Endothelial cell of umbilical vein (primary cell): ENCODE data around the gene ATP6V1B1. TPM values are rescaled to one million over a fixed set of nuclear protein-coding genes. Genes with fewer than 3 reads are reported as not detected.

Experiments
- BruUV-seq: library from RNA; stranded (reverse); fragments of 400-500 nt; replicated peaks from 2 replicates; lab custom pipeline; 2021; lab: Mats Ljungman, UMichigan
- CTCF ChIA-PET: fragments of 300-600, 350-600 bp; sonication (Branson Sonifier 250); formaldehyde crosslinking; loops from one replicate; lab custom pipeline; 2021; ENCODE audit warnings: antibody characterized with exemption, inconsistent platforms; lab: Charles Lee
- POLR2A ChIA-PET: fragments of 300-600, 350-600 bp; sonication (Branson Sonifier 250); formaldehyde crosslinking; loops from one replicate; lab custom pipeline; 2021; ENCODE audit warnings: antibody characterized with exemption, inconsistent platforms; lab: Charles Lee
- DNase-seq: peaks from one replicate; pipeline ENCODE4 v3.0.0-alpha.2; 2011; ENCODE audit warnings: low read depth, low spot score
- FAIRE-seq: peaks from 2 replicates; lab custom pipeline; 2011; peaks lifted over from hg19 to GRCh38; lab: Jason Lieb, UNC
- H2AFZ ChIP-seq: 2 replicates; pipeline ENCODE4 v1.6.0; 2012; ENCODE audit warnings: low read depth, low read length, control low read depth, inconsistent platforms
- H3K27ac ChIP-seq: 2 replicates; pipeline ENCODE4 v1.5.1; 2011; ENCODE audit warnings: low read depth, mild to moderate bottlenecking, control low read depth, low read length, moderate library complexity; ENCODE audit not compliant: insufficient read depth
- H3K27me3 ChIP-seq, 2 experiments: 2 replicates each; pipeline versions ENCODE4 v1.6.0 to v1.6.1; 2011; ENCODE audit warnings: low read length in 2 of 2, mixed read lengths in 1 of 2; ENCODE audit not compliant: control insufficient read depth in 2 of 2, insufficient read depth in 2 of 2
- H3K36me3 ChIP-seq, 2 experiments: 2 replicates in 1 of 2; 3 replicates in 1 of 2; pipeline ENCODE4 v1.5.1; 2011; ENCODE audit warnings: low read length in 2 of 2, mild to moderate bottlenecking in 1 of 2, moderate library complexity in 1 of 2; ENCODE audit not compliant: control insufficient read depth in 2 of 2, insufficient read depth in 2 of 2; ENCODE audit errors: extremely low read depth in 1 of 2
- H3K4me1 ChIP-seq: 3 replicates; pipeline ENCODE4 v1.5.1; 2011; ENCODE audit warnings: mild to moderate bottlenecking, low read length; ENCODE audit not compliant: control insufficient read depth, insufficient read depth; ENCODE audit errors: extremely low read depth
- H3K4me2 ChIP-seq: 2 replicates; pipeline ENCODE4 v1.6.1; 2011; ENCODE audit warnings: low read length, control low read depth, mixed read lengths; ENCODE audit not compliant: insufficient read depth
- H3K4me3 ChIP-seq, 3 experiments: fragments of 200-600 bp in 1 of 3; sonication (generic), shearing (Covaris generic) in 1 of 3; replicated peaks in 1 of 3; 2 replicates each; pipeline ENCODE4 v1.5.1; 2011 to 2016; ENCODE audit warnings: control low read depth in 3 of 3, low read length in 3 of 3, mild to moderate bottlenecking in 2 of 3, inconsistent platforms in 1 of 3, low read depth in 1 of 3, moderate library complexity in 1 of 3; ENCODE audit not compliant: insufficient read depth in 1 of 3
- H3K79me2 ChIP-seq: 2 replicates; pipeline ENCODE4 v1.6.0; 2012; ENCODE audit warnings: low read length, inconsistent platforms; ENCODE audit not compliant: control insufficient read depth, insufficient read depth
- H3K9ac ChIP-seq: replicated peaks from 2 replicates; pipeline ENCODE3; 2011; ENCODE audit warnings: low read length, control low read depth; ENCODE audit not compliant: insufficient read depth; ENCODE audit errors: extremely low read depth
- H3K9me1 ChIP-seq: replicated peaks from 3 replicates; pipeline ENCODE4 v1.6.0; 2011; ENCODE audit warnings: mild to moderate bottlenecking, low read length; ENCODE audit not compliant: control insufficient read depth, insufficient read depth; ENCODE audit errors: extremely low read depth
- H3K9me3 ChIP-seq: replicated peaks from 2 replicates; pipeline ENCODE4 v1.5.1; 2012; ENCODE audit warnings: low read length, inconsistent platforms; ENCODE audit not compliant: control insufficient read depth, insufficient read depth
- H4K20me1 ChIP-seq: replicated peaks from 2 replicates; pipeline ENCODE3; 2011; ENCODE audit warnings: mild to moderate bottlenecking, low read length; ENCODE audit not compliant: control insufficient read depth, insufficient read depth; ENCODE audit errors: extremely low read depth
- EZH2 ChIP-seq: IDR thresholded peaks from 2 replicates; pipeline ENCODE4 v1.6.1; 2012; ENCODE audit warnings: borderline replicate concordance, low read depth, mild to moderate bottlenecking, moderate library complexity, low read length, inconsistent platforms; ENCODE audit not compliant: severe bottlenecking
- FOS ChIP-seq: IDR thresholded peaks from 2 replicates; pipeline ENCODE4 v1.6.1; 2011; ENCODE audit warnings: mild to moderate bottlenecking, low read length, moderate library complexity, borderline replicate concordance; ENCODE audit not compliant: insufficient read depth
- GATA2 ChIP-seq: IDR thresholded peaks from 2 replicates; pipeline ENCODE4 v1.7.0; 2011; ENCODE audit warnings: low read depth, mild to moderate bottlenecking, moderate library complexity, mixed read lengths, low read length; ENCODE audit not compliant: insufficient read length, insufficient read depth
- JUN ChIP-seq: IDR thresholded peaks from 2 replicates; pipeline ENCODE4 v1.6.1; 2011; ENCODE audit warnings: borderline replicate concordance, low read depth; ENCODE audit not compliant: insufficient read length, insufficient read depth
- MYC ChIP-seq: IDR thresholded peaks from one replicate; pipeline ENCODE4 v1.6.1; 2011; ENCODE audit warnings: mild to moderate bottlenecking, low read depth, low read length
- POLR2A ChIP-seq: IDR thresholded peaks from 2 replicates; pipeline ENCODE4 v1.6.1; 2012; ENCODE audit warnings: low read depth, mild to moderate bottlenecking, control low read depth, low read length
- POLR2AphosphoS5 ChIP-seq: IDR thresholded peaks from 2 replicates; pipeline ENCODE4 v1.6.1; 2012; ENCODE audit warnings: low read depth, mild to moderate bottlenecking, control low read depth, low read length, moderate library complexity; ENCODE audit not compliant: insufficient read depth
- dilution Hi-C: fragments of 300-500 bp; cut with MboI; formaldehyde crosslinking; loops from one replicate; pipeline ENCODE4 v1.15.0; 2019; ENCODE audit warnings: low sequenced_read_pairs; ENCODE audit not compliant: extremely low pct_ligation_motif_present
- intact Hi-C: fragments of 100-400 bp; cut with micrococcal nuclease; formaldehyde crosslinking; loops from one replicate; pipeline ENCODE4 v1.10.0; 2022
- polyA plus RNA-seq, 4 experiments: library from polyadenylated mRNA; depleted of rRNA in 3 of 4; stranded (reverse) in 3 of 4; unstranded in 1 of 4; fragments of >200 nt; gene quantifications; 2 replicates each; pipeline versions ENCODE4 v1.2.1 to v1.2.3, GENCODE V29; 2011 to 2012; ENCODE audit warnings: missing spikeins in 1 of 4
- total RNA-seq: library from RNA; stranded (reverse); gene quantifications from 2 replicates; pipeline ENCODE4 v1.2.3, GENCODE V29; 2021
- TF ChIP-seq, protein P1 (sequence below): IDR thresholded peaks from 2 replicates; pipeline ENCODE4 v1.6.1; 2011; ENCODE audit not compliant: insufficient read depth, insufficient read length
- TF ChIP-seq, protein P2 (sequence below), 2 donors: IDR thresholded peaks; 1 replicate in 1 of 2; 2 replicates in 1 of 2; pipeline ENCODE4 v1.5.1; 2011; ENCODE audit warnings: low read length in 2 of 2, mild to moderate bottlenecking in 2 of 2, moderate library complexity in 2 of 2, control low read depth in 1 of 2, inconsistent platforms in 1 of 2, low read depth in 1 of 2; ENCODE audit not compliant: insufficient read depth in 1 of 2; ENCODE audit errors: extremely low read depth in 1 of 2

ATP6V1B1 gene
- total and polyA plus RNA-seq, 2 donors (not counting 3 experiments of a cell fraction or from before 2014, with no cell fraction given) = 0.77 TPM; not detected in 1

DNA sequence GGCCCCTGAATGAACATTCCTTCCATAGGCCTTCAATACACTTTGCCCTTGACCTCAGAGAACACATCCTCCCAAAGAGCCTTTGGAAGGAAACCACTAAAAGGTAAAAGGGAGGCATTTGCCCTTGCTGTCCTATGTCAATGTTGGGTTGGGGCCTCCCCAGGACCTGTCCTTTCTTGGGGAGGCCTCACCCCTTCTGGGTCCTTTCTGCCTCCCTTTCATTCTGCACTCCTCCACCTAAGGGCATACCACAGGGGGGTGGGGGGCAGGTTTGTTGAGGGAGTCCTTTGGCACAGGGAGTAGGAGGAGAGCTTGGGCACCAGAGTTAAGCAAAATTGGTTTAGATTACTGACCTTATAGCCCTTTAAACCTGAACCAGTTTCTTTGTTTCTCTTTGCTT, 32.5 kb upstream of the ATP6V1B1 start:
- H3K27ac ChIP-seq = no peak overlapping the region
- H3K79me2 ChIP-seq = no peaks in the 10 kb centered on the region
- H3K9ac ChIP-seq = no peak overlapping the region
- dilution Hi-C loops (no loop called here), intact Hi-C loops (no loop called here)
- BruUV-seq = no TSS peak
- H3K4me2 ChIP-seq = no peak overlapping the region
- ChIA-PET POLR2A (no interaction called here), CTCF (no interaction called here)
- no peaks in the 10 kb centered on the region for H3K36me3 ChIP-seq
- no peaks in the 10 kb centered on the region for H3K9me3 ChIP-seq
- no peaks in the 10 kb centered on the region for H4K20me1 ChIP-seq
- H3K4me1 ChIP-seq = peaks cover 7% of the 10 kb centered on the region
- DNase-seq (no peak), FAIRE-seq (no peak)
- no peaks in the 10 kb centered on the region for H3K9me1 ChIP-seq
- no peak overlapping the region for H3K4me3 ChIP-seq
- peaks cover 78 to 94% of the 10 kb centered on the region in 2 experiments for H3K27me3 ChIP-seq
- no peak overlapping the region for H2AFZ ChIP-seq
- TF ChIP-seq, protein P1, sequence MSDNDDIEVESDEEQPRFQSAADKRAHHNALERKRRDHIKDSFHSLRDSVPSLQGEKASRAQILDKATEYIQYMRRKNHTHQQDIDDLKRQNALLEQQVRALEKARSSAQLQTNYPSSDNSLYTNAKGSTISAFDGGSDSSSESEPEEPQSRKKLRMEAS = no peak
- TF ChIP-seq GATA2 = no peak
- TF ChIP-seq, protein P2, sequence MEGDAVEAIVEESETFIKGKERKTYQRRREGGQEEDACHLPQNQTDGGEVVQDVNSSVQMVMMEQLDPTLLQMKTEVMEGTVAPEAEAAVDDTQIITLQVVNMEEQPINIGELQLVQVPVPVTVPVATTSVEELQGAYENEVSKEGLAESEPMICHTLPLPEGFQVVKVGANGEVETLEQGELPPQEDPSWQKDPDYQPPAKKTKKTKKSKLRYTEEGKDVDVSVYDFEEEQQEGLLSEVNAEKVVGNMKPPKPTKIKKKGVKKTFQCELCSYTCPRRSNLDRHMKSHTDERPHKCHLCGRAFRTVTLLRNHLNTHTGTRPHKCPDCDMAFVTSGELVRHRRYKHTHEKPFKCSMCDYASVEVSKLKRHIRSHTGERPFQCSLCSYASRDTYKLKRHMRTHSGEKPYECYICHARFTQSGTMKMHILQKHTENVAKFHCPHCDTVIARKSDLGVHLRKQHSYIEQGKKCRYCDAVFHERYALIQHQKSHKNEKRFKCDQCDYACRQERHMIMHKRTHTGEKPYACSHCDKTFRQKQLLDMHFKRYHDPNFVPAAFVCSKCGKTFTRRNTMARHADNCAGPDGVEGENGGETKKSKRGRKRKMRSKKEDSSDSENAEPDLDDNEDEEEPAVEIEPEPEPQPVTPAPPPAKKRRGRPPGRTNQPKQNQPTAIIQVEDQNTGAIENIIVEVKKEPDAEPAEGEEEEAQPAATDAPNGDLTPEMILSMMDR (IDR thresholded peaks at IDR 0.05; ENCODE audit: extremely low read depth in 1 of 2, insufficient read depth in 1 of 2, low read depth in 1 of 2, low read length in 2 of 2) = no peak
- TF ChIP-seq MYC = no peak
- no peak for TF ChIP-seq POLR2A
- no peak for TF ChIP-seq POLR2AphosphoS5
- TF ChIP-seq FOS = no peak
- no peak for TF ChIP-seq JUN
- TF ChIP-seq EZH2 = no peak
